ENCODE results near the gene RNF32. TPM values are rescaled to one million over a fixed set of nuclear protein-coding genes. Genes with fewer than 3 reads are reported as not detected.

The RNF32 gene
- total and polyA plus RNA-seq, 4 donors: 1.5 to 3.9 (median 3.1) TPM

GRCh38 chr7:156703773-156704482 is 63.4 kb downstream of the RNF32 start:
- TF ChIP-seq, protein P1, sequence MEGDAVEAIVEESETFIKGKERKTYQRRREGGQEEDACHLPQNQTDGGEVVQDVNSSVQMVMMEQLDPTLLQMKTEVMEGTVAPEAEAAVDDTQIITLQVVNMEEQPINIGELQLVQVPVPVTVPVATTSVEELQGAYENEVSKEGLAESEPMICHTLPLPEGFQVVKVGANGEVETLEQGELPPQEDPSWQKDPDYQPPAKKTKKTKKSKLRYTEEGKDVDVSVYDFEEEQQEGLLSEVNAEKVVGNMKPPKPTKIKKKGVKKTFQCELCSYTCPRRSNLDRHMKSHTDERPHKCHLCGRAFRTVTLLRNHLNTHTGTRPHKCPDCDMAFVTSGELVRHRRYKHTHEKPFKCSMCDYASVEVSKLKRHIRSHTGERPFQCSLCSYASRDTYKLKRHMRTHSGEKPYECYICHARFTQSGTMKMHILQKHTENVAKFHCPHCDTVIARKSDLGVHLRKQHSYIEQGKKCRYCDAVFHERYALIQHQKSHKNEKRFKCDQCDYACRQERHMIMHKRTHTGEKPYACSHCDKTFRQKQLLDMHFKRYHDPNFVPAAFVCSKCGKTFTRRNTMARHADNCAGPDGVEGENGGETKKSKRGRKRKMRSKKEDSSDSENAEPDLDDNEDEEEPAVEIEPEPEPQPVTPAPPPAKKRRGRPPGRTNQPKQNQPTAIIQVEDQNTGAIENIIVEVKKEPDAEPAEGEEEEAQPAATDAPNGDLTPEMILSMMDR (IDR thresholded peaks at IDR 0.05; ENCODE audit: control extremely low read depth, extremely low read depth): no peak
- Histone ChIP-seq H3K36me3 (ENCODE audit: control insufficient read depth in 4 of 4, insufficient read depth in 4 of 4, low read length in 4 of 4) (peaks cover 0 to 2% (median 0%) of the 10 kb centered on the region in 4 donors), H3K27ac (ENCODE audit: low read depth in 1 of 2, low read length in 1 of 2) (no peak overlapping the region), H3K9me3 (ENCODE audit: control insufficient read depth in 4 of 4, insufficient read depth in 3 of 4, low read length in 3 of 4) (peaks cover 0 to 12% (median 6%) of the 10 kb centered on the region in 4 donors), H3K4me1 (ENCODE audit: control insufficient read depth in 5 of 5, insufficient read depth in 5 of 5, low read length in 5 of 5) (no peaks in the 10 kb centered on the region), H3K9ac (ENCODE audit: insufficient read depth in 1 of 2, low read length in 2 of 2) (no peak overlapping the region), H3K27me3 (ENCODE audit: control insufficient read depth in 3 of 3, insufficient read depth in 3 of 3, low read length in 2 of 3) (no peaks in the 10 kb centered on the region), H3K4me3 (no peak overlapping the region)
- 79 to 80% methylated on average over 5 of the region's 5 CpGs for WGBS, 2 donors
- no peak for ATAC-seq (ENCODE audit: insufficient read depth, low FRiP score)
- DNase-seq: no peak

DNA sequence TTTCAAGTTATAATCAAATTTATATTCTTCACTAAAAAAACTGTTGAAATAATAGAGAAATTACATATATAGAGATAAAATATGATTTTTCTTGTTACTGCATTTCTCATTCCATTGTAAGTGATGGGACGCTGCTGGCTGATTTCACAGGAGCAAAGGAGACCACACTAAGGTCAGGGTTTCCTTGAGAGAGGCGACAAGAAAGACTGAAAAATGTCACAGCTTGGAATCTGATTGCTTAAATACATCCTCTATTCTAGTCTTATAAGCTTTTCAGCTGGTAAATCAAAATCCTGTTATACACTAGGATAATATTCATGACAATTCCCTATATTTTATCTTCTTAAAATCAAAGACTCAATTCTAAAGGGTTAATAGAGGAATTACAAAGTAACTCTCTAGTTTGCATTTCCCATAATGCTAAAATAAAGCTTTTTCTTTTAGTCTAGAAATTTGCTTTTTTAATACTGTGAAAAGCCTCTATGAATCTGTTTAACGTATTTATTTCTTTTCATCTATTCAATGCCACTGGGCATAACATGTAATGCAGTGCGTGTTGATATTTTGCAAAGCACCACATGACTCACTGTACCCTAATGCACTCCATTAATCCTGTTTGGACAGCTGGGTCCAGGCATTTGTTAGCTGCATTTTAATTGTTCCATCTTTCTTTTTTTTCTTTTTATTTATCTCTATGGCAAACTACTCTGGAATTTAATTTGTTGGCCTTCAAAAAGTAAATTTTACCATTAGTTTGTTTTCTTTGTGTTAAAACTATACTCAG is 81.7 kb downstream of the RNF32 start:
- Histone ChIP-seq H3K9ac (ENCODE audit: insufficient read depth in 1 of 2, low read length in 2 of 2) (peak overlapping the region in 1 of 2 donors; percentile 52), H3K27ac (ENCODE audit: low read depth in 1 of 2, low read length in 1 of 2) (no peak overlapping the region), H3K4me1 (ENCODE audit: control insufficient read depth in 5 of 5, insufficient read depth in 5 of 5, low read length in 5 of 5) (peaks cover 0 to 60% (median 4%) of the 10 kb centered on the region in 5 donors), H3K36me3 (ENCODE audit: control insufficient read depth in 4 of 4, insufficient read depth in 4 of 4, low read length in 4 of 4) (peaks cover 0 to 3% (median 0%) of the 10 kb centered on the region in 4 donors), H3K9me3 (ENCODE audit: control insufficient read depth in 4 of 4, insufficient read depth in 3 of 4, low read length in 3 of 4) (no peaks in the 10 kb centered on the region), H3K27me3 (ENCODE audit: control insufficient read depth in 3 of 3, insufficient read depth in 3 of 3, low read length in 2 of 3) (no peaks in the 10 kb centered on the region), H3K4me3 (no peak overlapping the region)
- TF ChIP-seq, protein P1 (IDR thresholded peaks at IDR 0.05; ENCODE audit: control extremely low read depth, extremely low read depth): no peak
- 93 to 94% methylated on average over 4 of the region's 4 CpGs for WGBS, 2 donors
- peak in 2 of 3 donors; percentile 20 to 40 for DNase-seq
- no peak for ATAC-seq (ENCODE audit: insufficient read depth, low FRiP score)

DNA sequence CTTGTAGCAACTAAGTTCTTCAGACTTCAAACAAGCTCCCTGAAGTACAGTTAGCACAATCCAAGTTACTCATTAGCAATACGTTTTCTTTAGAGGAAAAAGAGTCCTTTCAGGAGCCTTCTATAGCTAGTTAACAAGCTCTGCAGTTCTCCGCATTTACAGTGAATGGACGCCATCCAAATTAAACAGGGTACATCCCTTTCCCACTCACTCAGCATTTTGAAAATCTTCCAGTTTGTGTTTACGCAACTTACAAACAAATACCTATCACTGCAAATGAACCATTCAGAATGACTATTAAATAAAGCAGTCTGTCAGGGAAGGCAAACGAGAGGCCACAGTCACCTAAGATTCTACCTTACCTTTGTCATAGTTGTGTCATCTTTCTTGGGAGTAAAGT is 84.5 kb downstream of the RNF32 start:
- no peaks in the 10 kb centered on the region for H3K27me3 ChIP-seq (ENCODE audit: control insufficient read depth in 3 of 3, insufficient read depth in 3 of 3, low read length in 2 of 3)
- TF ChIP-seq, protein P1 (IDR thresholded peaks at IDR 0.05; ENCODE audit: control extremely low read depth, extremely low read depth): no peak
- DNase-seq: peak; percentile 37 to 97 (median 92)
- peaks cover 0 to 60% (median 4%) of the 10 kb centered on the region in 5 donors for H3K4me1 ChIP-seq (ENCODE audit: control insufficient read depth in 5 of 5, insufficient read depth in 5 of 5, low read length in 5 of 5)
- WGBS, 2 donors: 58 to 78% methylated on average over 5 of the region's 5 CpGs
- H3K4me3 ChIP-seq: no peak overlapping the region
- H3K36me3 ChIP-seq (ENCODE audit: control insufficient read depth in 4 of 4, insufficient read depth in 4 of 4, low read length in 4 of 4): peaks cover 0 to 3% (median 0%) of the 10 kb centered on the region in 4 donors
- H3K9me3 ChIP-seq (ENCODE audit: control insufficient read depth in 4 of 4, insufficient read depth in 3 of 4, low read length in 3 of 4): no peaks in the 10 kb centered on the region
- peak overlapping the region in 1 of 2 donors; percentile 50 for H3K9ac ChIP-seq (ENCODE audit: insufficient read depth in 1 of 2, low read length in 2 of 2)
- H3K27ac ChIP-seq (ENCODE audit: low read depth in 1 of 2, low read length in 1 of 2): no peak overlapping the region
- ATAC-seq (ENCODE audit: insufficient read depth, low FRiP score): peak; percentile 27
